MM.1S (cell line): Measurements from ENCODE around the gene XRCC4.

ENCODE experiments used
- EZH2 ChIP-seq: fragments of 300-600 bp; sonication (generic); optimal IDR thresholded peaks from 2 replicates; pipeline ENCODE3; 2017; ENCODE audit warnings: low read depth, mild to moderate bottlenecking, antibody characterized with exemption, low read length, mixed read lengths
- EZH2phosphoT487 ChIP-seq: fragments of 300-600 bp; sonication (generic); IDR thresholded peaks from 2 replicates; pipeline ENCODE4 v1.6.1; 2018; ENCODE audit warnings: antibody characterized with exemption, low read length
- TF ChIP-seq, protein P1 (sequence below): fragments of 300-600 bp; sonication (generic); IDR thresholded peaks from 2 replicates; pipeline ENCODE4 v1.5.1; 2016; ENCODE audit warnings: antibody characterized with exemption, low read length, mixed read lengths

DNA sequence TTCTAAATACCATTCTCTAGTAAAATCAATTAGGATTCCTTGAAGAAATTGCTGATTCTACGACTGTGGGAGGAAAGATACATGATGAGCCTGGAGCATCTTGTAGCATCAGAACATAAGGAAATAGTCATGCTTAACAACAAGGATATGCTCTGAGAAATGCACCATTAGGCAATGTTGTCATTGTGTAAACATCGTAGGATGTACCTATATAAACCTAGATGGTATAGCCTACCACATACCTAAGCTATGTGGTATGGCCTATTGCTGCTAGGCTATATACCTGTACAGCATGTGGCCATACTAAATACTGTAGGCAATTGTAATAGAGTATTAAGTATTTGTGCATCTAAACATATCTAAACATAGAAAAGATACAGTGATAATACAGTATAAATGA lies 316.8 kb downstream of the XRCC4 start:
- TF ChIP-seq, protein P1, sequence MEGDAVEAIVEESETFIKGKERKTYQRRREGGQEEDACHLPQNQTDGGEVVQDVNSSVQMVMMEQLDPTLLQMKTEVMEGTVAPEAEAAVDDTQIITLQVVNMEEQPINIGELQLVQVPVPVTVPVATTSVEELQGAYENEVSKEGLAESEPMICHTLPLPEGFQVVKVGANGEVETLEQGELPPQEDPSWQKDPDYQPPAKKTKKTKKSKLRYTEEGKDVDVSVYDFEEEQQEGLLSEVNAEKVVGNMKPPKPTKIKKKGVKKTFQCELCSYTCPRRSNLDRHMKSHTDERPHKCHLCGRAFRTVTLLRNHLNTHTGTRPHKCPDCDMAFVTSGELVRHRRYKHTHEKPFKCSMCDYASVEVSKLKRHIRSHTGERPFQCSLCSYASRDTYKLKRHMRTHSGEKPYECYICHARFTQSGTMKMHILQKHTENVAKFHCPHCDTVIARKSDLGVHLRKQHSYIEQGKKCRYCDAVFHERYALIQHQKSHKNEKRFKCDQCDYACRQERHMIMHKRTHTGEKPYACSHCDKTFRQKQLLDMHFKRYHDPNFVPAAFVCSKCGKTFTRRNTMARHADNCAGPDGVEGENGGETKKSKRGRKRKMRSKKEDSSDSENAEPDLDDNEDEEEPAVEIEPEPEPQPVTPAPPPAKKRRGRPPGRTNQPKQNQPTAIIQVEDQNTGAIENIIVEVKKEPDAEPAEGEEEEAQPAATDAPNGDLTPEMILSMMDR = no peak
- TF ChIP-seq EZH2phosphoT487 (no peak), EZH2 (no peak)
